ENCODE measurements around the gene NKPD1.
"Not testable (repeated sequence)": the region's sequence is repeated elsewhere in the genome, so short reads cannot be mapped to it uniquely, and the experiment has no call there.

The NKPD1 gene

GRCh38 chr19:45122832-45123231, 38.0 kb downstream of the NKPD1 start:
- H3K36me3 ChIP-seq (replicated peaks; ENCODE audit: low read depth, low read length), result no peaks in the 10 kb centered on the region
- peaks cover 61% of the 10 kb centered on the region for H3K79me2 ChIP-seq (ENCODE audit: low read length)
- no peak overlapping the region for H3K4me3 ChIP-seq (ENCODE audit: low read length)
- H3K4me2 ChIP-seq (ENCODE audit: low read length), result no peak overlapping the region
- TF ChIP-seq EZH2phosphoT487 (IDR thresholded peaks at IDR 0.05; ENCODE audit: low read depth) (no peak), CTCF (IDR thresholded peaks at IDR 0.05; ENCODE audit: low read depth, low read length) (no peak)
- no peaks in the 10 kb centered on the region for H3K9me3 ChIP-seq (ENCODE audit: insufficient read depth, low read length)
- H3K27me3 ChIP-seq (ENCODE audit: low read depth, low read length), result no peaks in the 10 kb centered on the region
- peaks cover 47% of the 10 kb centered on the region for H4K20me1 ChIP-seq (ENCODE audit: insufficient read depth, low read length)
- H2AFZ ChIP-seq (ENCODE audit: low read depth, low read length), result no peak overlapping the region
- H3K4me1 ChIP-seq (ENCODE audit: low read length), result peaks cover 15% of the 10 kb centered on the region
- H3K27ac ChIP-seq (ENCODE audit: low read length), result no peak overlapping the region
- no peak overlapping the region for H3K9ac ChIP-seq (ENCODE audit: low read length)

- peaks cover 56% of the 10 kb centered on the region for H4K20me1 ChIP-seq (ENCODE audit: insufficient read depth, low read length)
- no peaks in the 10 kb centered on the region for H3K27me3 ChIP-seq (ENCODE audit: low read depth, low read length)
- no peak overlapping the region for H2AFZ ChIP-seq (ENCODE audit: low read depth, low read length)
- peaks cover 66% of the 10 kb centered on the region for H3K79me2 ChIP-seq (ENCODE audit: low read length)
- TF ChIP-seq CTCF (IDR thresholded peaks at IDR 0.05; ENCODE audit: low read depth, low read length) (no peak), EZH2phosphoT487 (IDR thresholded peaks at IDR 0.05; ENCODE audit: low read depth) (no peak)
- no peak overlapping the region for H3K4me3 ChIP-seq (ENCODE audit: low read length)
- no peaks in the 10 kb centered on the region for H3K9me3 ChIP-seq (ENCODE audit: insufficient read depth, low read length)
- H3K4me2 ChIP-seq (ENCODE audit: low read length), result no peak overlapping the region
- no peak overlapping the region for H3K27ac ChIP-seq (ENCODE audit: low read length)
- H3K9ac ChIP-seq (ENCODE audit: low read length), result no peak overlapping the region
- no peaks in the 10 kb centered on the region for H3K36me3 ChIP-seq (replicated peaks; ENCODE audit: low read depth, low read length)
- H3K4me1 ChIP-seq (ENCODE audit: low read length), result peaks cover 24% of the 10 kb centered on the region
These were observed 38.9 kb downstream of the NKPD1 start for GRCh38 chr19:45121827-45122345.

- Histone ChIP-seq H4K20me1 (ENCODE audit: insufficient read depth, low read length) (peaks cover 69% of the 10 kb centered on the region), H3K4me1 (ENCODE audit: low read length) (peaks cover 28% of the 10 kb centered on the region), H3K9me3 (ENCODE audit: insufficient read depth, low read length) (no peaks in the 10 kb centered on the region), H3K36me3 (replicated peaks; ENCODE audit: low read depth, low read length) (no peaks in the 10 kb centered on the region), H2AFZ (ENCODE audit: low read depth, low read length) (no peak overlapping the region), H3K4me2 (ENCODE audit: low read length) (no peak overlapping the region), H3K79me2 (ENCODE audit: low read length) (peaks cover 69% of the 10 kb centered on the region), H3K27ac (ENCODE audit: low read length) (no peak overlapping the region), H3K27me3 (ENCODE audit: low read depth, low read length) (no peaks in the 10 kb centered on the region), H3K9ac (ENCODE audit: low read length) (no peak overlapping the region), H3K4me3 (ENCODE audit: low read length) (no peak overlapping the region)
- TF ChIP-seq CTCF (IDR thresholded peaks at IDR 0.05; ENCODE audit: low read depth, low read length) (no peak), EZH2phosphoT487 (IDR thresholded peaks at IDR 0.05; ENCODE audit: low read depth) (no peak)
These were observed 41.2 kb downstream of the NKPD1 start for GRCh38 chr19:45119582-45119981.

GRCh38 chr19:45118591-45119355, 42.0 kb downstream of the NKPD1 start:
- not testable (repeated sequence) for H3K9me3 ChIP-seq (ENCODE audit: insufficient read depth, low read length); H2AFZ ChIP-seq (ENCODE audit: low read depth, low read length); H3K27ac ChIP-seq (ENCODE audit: low read length); H3K27me3 ChIP-seq (ENCODE audit: low read depth, low read length); H3K4me3 ChIP-seq (ENCODE audit: low read length); H3K9ac ChIP-seq (ENCODE audit: low read length); H3K36me3 ChIP-seq (replicated peaks; ENCODE audit: low read depth, low read length)
- H4K20me1 ChIP-seq (ENCODE audit: insufficient read depth, low read length), result peaks cover 69% of the 10 kb centered on the region
- peaks cover 34% of the 10 kb centered on the region for H3K4me1 ChIP-seq (ENCODE audit: low read length)
- peak overlapping the region; percentile 9 for H3K4me2 ChIP-seq (ENCODE audit: low read length)
- peaks cover 69% of the 10 kb centered on the region for H3K79me2 ChIP-seq (ENCODE audit: low read length)

All from OCI-LY3 (cell line).